Measurements from ENCODE around the gene P2RX4. TPM values are rescaled to one million over a fixed set of nuclear protein-coding genes. Genes with fewer than 3 reads are reported as not detected.
A peak's percentile ranks its signal among the peaks of the same experiment; 100 is the strongest.

Gene P2RX4
- total RNA-seq, 1 experiment from 2014 or later = 6.1 TPM

DNA sequence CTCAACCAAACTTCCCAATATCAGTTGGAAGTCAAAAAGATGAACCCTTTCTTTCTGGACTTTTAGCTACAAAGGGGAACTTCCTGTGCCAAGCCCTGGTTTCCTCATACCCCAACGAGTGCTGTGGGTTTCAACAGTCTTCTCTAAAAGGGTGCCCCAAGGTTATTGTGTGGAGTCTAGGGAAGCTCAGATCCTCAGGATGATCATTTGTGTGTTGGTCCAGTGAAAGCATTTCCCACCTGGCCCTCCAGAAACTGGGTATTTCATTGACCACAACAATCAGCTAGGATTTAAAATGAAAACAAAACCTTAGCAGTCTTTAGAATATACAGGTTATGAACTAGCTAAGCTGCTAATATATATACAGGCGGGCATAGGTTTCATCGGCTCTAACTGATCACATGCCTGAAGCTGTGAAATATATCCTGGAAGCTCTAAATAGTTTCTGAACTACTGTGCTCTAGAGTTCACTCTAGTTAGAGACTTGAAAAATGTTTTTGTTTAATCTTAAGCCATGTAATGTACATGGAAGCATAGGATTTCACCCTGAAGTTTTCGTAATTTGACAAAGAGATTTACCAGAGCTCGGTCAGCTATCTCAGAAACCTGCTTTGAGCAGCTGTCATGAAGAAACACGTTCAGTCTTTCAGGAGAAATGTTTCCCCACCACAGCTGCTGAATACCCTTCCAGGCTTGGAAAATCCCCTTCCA, 29.6 kb downstream of the P2RX4 start:
- no peaks in the 10 kb centered on the region for H3K9me3 ChIP-seq (replicated peaks)
- H3K27me3 ChIP-seq = no peaks in the 10 kb centered on the region
- no peaks in the 10 kb centered on the region for H3K36me3 ChIP-seq
- H3K4me3 ChIP-seq = no peak overlapping the region
- peaks cover 42% of the 10 kb centered on the region for H3K4me1 ChIP-seq
- H3K27ac ChIP-seq = no peak overlapping the region
- DNase-seq = peak in 1 of 2 experiments; percentile 54

GRCh38 chr12:121240062-121240420, 30.1 kb downstream of the P2RX4 start:
- Histone ChIP-seq H3K36me3 (no peaks in the 10 kb centered on the region), H3K4me1 (peaks cover 42% of the 10 kb centered on the region), H3K9me3 (replicated peaks) (no peaks in the 10 kb centered on the region), H3K4me3 (peak overlapping the region; percentile 42), H3K27me3 (no peaks in the 10 kb centered on the region), H3K27ac (peak overlapping the region; percentile 47)
- DNase-seq = no peak

DNA sequence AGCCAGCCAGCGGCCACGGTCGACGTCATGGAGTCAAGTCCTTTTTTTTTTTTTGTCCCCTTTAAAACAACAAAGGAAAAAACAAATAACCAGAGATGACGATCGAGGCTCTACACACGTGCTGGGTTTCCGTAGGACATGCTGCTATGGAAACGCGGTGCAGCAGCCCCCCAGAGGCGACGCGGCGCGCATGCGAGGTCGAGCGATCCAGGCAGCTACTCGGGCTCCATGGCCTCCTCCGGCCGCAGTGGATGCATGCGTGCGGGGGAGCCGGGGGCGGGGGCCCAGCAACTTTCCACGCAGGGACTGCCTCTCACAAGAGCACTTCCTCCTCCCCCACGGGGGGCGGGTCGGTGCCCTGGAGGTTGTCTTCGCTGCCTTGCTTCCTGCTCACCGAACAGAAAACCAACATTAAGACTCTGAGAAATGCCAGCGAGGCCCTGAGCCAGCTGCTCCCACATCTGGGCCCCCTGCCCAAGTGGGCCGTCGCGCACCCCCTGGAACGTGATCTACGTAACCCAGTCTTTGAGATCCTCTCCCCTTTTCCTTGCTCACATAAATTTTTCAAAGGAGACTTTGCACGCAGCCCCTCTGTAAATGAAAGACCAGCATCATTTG, 30.7 kb downstream of the P2RX4 start:
- H3K27ac ChIP-seq = peak overlapping the region; percentile 47
- DNase-seq = peak; percentile 65 to 71
- peak overlapping the region; percentile 42 for H3K4me3 ChIP-seq
- no peaks in the 10 kb centered on the region for H3K36me3 ChIP-seq
- H3K9me3 ChIP-seq (replicated peaks) = no peaks in the 10 kb centered on the region
- no peaks in the 10 kb centered on the region for H3K27me3 ChIP-seq
- H3K4me1 ChIP-seq = peaks cover 42% of the 10 kb centered on the region

GRCh38 chr12:121241156-121241970, 31.4 kb downstream of the P2RX4 start:
- Histone ChIP-seq H3K9me3 (replicated peaks) (no peaks in the 10 kb centered on the region), H3K4me1 (peaks cover 42% of the 10 kb centered on the region), H3K4me3 (peak overlapping the region; percentile 42), H3K27ac (peak overlapping the region; percentile 47), H3K36me3 (no peaks in the 10 kb centered on the region), H3K27me3 (no peaks in the 10 kb centered on the region)
- peak; percentile 47 to 60 for DNase-seq

GRCh38 chr12:121245031-121245430, 35.1 kb downstream of the P2RX4 start:
- Histone ChIP-seq H3K4me3 (no peak overlapping the region), H3K27ac (no peak overlapping the region), H3K36me3 (no peaks in the 10 kb centered on the region), H3K9me3 (replicated peaks) (no peaks in the 10 kb centered on the region), H3K27me3 (no peaks in the 10 kb centered on the region), H3K4me1 (peaks cover 18% of the 10 kb centered on the region)
- no peak for DNase-seq

DNA sequence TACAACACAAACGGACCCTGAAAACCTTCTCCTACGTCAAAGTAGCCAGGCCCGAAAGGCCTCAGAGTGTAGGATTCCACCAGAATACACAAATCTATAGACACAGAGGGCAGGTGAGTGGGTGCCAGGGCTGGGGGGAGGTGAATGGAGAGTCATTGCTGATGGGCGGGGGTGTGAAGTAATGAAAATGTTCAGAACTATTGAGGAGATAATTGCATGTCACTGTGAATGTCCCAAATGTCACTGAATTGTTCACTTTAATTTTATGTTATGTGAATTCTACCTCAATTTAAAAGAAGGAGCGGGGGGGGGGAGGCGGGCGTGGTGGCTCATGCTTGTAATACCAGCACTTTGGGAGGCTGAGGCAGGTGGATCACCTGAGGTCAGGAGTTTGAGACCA, 36.0 kb downstream of the P2RX4 start:
- Histone ChIP-seq H3K27ac (no peak overlapping the region), H3K4me1 (peaks cover 11% of the 10 kb centered on the region), H3K9me3 (replicated peaks) (no peaks in the 10 kb centered on the region), H3K27me3 (no peaks in the 10 kb centered on the region), H3K4me3 (no peak overlapping the region), H3K36me3 (no peaks in the 10 kb centered on the region)
- no peak for DNase-seq

DNA sequence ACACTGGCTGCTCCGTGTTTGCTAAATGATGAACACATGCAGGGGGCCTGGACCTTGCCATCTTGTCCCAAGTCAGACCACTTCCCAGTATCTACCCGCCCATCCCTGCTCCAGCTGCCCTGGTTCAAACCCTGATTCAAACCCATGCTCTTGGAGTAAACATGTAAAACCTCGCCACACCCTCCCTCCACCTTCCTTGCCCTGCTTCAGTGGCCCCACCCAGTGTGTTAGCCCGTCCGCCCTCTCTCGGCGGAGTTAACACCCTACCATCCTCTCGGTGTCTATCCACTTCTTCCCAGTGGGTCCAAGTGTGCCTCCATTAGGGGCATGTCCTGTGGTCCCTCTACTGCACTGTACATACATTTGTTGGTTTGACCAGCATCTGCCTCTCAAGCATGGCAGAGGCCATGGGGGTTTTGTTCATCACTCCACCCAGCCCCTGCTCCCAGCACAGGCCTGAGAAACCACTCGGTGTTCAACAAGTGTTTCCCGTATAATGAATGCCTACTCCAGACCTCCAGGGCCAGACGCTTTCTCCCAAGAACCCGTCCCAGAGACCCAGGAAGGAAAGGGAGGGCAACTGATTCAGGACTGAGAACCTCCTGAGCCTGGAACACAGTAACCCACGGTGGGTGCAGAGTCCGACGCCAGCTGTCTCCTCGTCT, 37.1 kb downstream of the P2RX4 start:
- Histone ChIP-seq H3K27ac (no peak overlapping the region), H3K4me1 (peaks cover under 1% of the 10 kb centered on the region), H3K36me3 (no peaks in the 10 kb centered on the region), H3K27me3 (no peaks in the 10 kb centered on the region), H3K9me3 (replicated peaks) (no peaks in the 10 kb centered on the region), H3K4me3 (no peak overlapping the region)
- no peak for DNase-seq

DNA sequence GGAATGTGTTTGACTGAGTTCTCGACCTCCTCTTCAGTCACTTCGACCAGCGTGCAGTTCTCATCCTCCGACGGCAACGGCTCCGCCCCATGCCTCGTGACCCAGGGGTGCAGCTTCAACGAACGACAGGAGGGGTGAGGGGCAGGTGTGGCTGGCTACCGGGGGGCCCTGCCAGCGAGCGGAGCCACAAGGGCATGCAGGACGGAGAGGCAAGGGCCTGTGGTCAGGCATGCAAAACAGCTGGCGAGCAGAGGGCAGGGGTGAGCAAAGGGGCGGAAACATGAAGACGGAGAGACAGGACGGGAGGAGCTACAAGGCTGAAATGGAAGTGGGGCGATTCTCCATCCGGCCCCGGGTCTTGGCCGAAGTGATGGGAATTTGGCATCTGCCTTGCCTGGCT, 38.7 kb downstream of the P2RX4 start:
- Histone ChIP-seq H3K27me3 (no peaks in the 10 kb centered on the region), H3K36me3 (no peaks in the 10 kb centered on the region; the same call in 1 of the 2 replicates), H3K27ac (no peak overlapping the region), H3K4me1 (no peaks in the 10 kb centered on the region), H3K4me3 (no peak overlapping the region), H3K9me3 (replicated peaks) (no peaks in the 10 kb centered on the region)
- DNase-seq = no peak

- H3K9me3 ChIP-seq (replicated peaks) = no peaks in the 10 kb centered on the region
- H3K27me3 ChIP-seq = no peaks in the 10 kb centered on the region
- no peaks in the 10 kb centered on the region for H3K4me1 ChIP-seq
- DNase-seq = no peak
- H3K36me3 ChIP-seq = peaks cover 4% of the 10 kb centered on the region; the same call in 1 of the 2 replicates
- H3K27ac ChIP-seq = no peak overlapping the region
- H3K4me3 ChIP-seq = no peak overlapping the region
Measured at GRCh38 chr12:121250359-121250758, 40.4 kb downstream of the P2RX4 start.

GRCh38 chr12:121251838-121252237, 41.9 kb downstream of the P2RX4 start:
- Histone ChIP-seq H3K4me1 (no peaks in the 10 kb centered on the region), H3K27me3 (no peaks in the 10 kb centered on the region), H3K9me3 (replicated peaks) (no peaks in the 10 kb centered on the region), H3K36me3 (peaks cover 4% of the 10 kb centered on the region; the same call in 1 of the 2 replicates), H3K4me3 (no peak overlapping the region), H3K27ac (no peak overlapping the region)
- DNase-seq = no peak

- Histone ChIP-seq H3K9me3 (replicated peaks) (no peaks in the 10 kb centered on the region), H3K36me3 (peaks cover 4% of the 10 kb centered on the region; the same call in 1 of the 2 replicates), H3K4me3 (no peak overlapping the region)
Measured at GRCh38 chr12:121252712-121253345, 42.9 kb downstream of the P2RX4 start.

GRCh38 chr12:121253638-121254335, 43.9 kb downstream of the P2RX4 start:
- H3K27me3 ChIP-seq = no peaks in the 10 kb centered on the region
- H3K27ac ChIP-seq = no peak overlapping the region
- no peak overlapping the region for H3K4me3 ChIP-seq
- DNase-seq = no peak
- no peaks in the 10 kb centered on the region for H3K4me1 ChIP-seq
- H3K9me3 ChIP-seq (replicated peaks) = no peaks in the 10 kb centered on the region
- peaks cover 4% of the 10 kb centered on the region; the same call in 1 of the 2 replicates for H3K36me3 ChIP-seq

More at GRCh38 chr12:121252712-121253345, 42.9 kb downstream of the P2RX4 start:
- H3K27ac ChIP-seq = no peak overlapping the region
- no peaks in the 10 kb centered on the region for H3K27me3 ChIP-seq
- DNase-seq = no peak
- H3K4me1 ChIP-seq = no peaks in the 10 kb centered on the region

DNA sequence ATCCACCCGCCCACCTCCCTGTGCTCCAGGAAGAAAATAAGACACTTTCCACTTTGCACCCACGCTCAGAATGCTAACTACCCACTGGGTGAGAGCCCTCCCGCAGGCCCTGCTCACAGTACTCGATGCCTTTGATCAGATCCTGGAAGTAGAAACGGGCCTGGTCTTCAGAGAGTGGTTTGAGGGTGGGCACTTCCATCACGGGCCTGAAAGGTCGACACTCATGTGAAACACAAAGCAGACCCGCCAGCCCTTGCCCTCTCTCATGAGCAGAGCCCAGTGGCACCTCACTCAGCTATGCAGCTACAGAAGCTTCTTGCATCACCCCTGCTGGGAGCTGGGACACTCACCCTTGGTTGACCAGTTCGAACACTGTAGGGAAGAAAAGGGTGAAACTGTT, 45.5 kb downstream of the P2RX4 start:
- no peak for DNase-seq
- H3K36me3 ChIP-seq = peaks cover 4% of the 10 kb centered on the region; the same call in 1 of the 2 replicates
- no peak overlapping the region for H3K4me3 ChIP-seq
- H3K4me1 ChIP-seq = no peaks in the 10 kb centered on the region
- H3K9me3 ChIP-seq (replicated peaks) = no peaks in the 10 kb centered on the region
- H3K27ac ChIP-seq = no peak overlapping the region
- no peaks in the 10 kb centered on the region for H3K27me3 ChIP-seq

Data from SJCRH30 (cell line).